ENCODE data around the gene APMAP.

Gene APMAP

GRCh38 chr20:24957326-24958016 is 35.1 kb downstream of the APMAP start:
- H3K79me2 ChIP-seq (ENCODE audit: low read length) = no peaks in the 10 kb centered on the region
- no peak overlapping the region for H3K9ac ChIP-seq (ENCODE audit: low read length)
- H2AFZ ChIP-seq (ENCODE audit: low read depth, low read length) = no peak overlapping the region
- H3K4me3 ChIP-seq (ENCODE audit: low read length) = no peak overlapping the region
- H3K4me2 ChIP-seq (ENCODE audit: low read length) = no peak overlapping the region
- H3K27me3 ChIP-seq (ENCODE audit: low read depth, low read length) = no peaks in the 10 kb centered on the region
- H4K20me1 ChIP-seq (ENCODE audit: insufficient read depth, low read length) = no peaks in the 10 kb centered on the region
- no peaks in the 10 kb centered on the region for H3K9me3 ChIP-seq (ENCODE audit: insufficient read depth, low read length)
- H3K27ac ChIP-seq (ENCODE audit: low read length) = no peak overlapping the region
- H3K4me1 ChIP-seq (ENCODE audit: low read length) = peaks cover 16% of the 10 kb centered on the region
- peaks cover 6% of the 10 kb centered on the region for H3K36me3 ChIP-seq (replicated peaks; ENCODE audit: low read depth, low read length)
- TF ChIP-seq, protein P1, sequence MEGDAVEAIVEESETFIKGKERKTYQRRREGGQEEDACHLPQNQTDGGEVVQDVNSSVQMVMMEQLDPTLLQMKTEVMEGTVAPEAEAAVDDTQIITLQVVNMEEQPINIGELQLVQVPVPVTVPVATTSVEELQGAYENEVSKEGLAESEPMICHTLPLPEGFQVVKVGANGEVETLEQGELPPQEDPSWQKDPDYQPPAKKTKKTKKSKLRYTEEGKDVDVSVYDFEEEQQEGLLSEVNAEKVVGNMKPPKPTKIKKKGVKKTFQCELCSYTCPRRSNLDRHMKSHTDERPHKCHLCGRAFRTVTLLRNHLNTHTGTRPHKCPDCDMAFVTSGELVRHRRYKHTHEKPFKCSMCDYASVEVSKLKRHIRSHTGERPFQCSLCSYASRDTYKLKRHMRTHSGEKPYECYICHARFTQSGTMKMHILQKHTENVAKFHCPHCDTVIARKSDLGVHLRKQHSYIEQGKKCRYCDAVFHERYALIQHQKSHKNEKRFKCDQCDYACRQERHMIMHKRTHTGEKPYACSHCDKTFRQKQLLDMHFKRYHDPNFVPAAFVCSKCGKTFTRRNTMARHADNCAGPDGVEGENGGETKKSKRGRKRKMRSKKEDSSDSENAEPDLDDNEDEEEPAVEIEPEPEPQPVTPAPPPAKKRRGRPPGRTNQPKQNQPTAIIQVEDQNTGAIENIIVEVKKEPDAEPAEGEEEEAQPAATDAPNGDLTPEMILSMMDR (IDR thresholded peaks at IDR 0.05; ENCODE audit: low read depth, low read length) = no peak
- no peak for TF ChIP-seq EZH2phosphoT487 (IDR thresholded peaks at IDR 0.05; ENCODE audit: low read depth)

DNA sequence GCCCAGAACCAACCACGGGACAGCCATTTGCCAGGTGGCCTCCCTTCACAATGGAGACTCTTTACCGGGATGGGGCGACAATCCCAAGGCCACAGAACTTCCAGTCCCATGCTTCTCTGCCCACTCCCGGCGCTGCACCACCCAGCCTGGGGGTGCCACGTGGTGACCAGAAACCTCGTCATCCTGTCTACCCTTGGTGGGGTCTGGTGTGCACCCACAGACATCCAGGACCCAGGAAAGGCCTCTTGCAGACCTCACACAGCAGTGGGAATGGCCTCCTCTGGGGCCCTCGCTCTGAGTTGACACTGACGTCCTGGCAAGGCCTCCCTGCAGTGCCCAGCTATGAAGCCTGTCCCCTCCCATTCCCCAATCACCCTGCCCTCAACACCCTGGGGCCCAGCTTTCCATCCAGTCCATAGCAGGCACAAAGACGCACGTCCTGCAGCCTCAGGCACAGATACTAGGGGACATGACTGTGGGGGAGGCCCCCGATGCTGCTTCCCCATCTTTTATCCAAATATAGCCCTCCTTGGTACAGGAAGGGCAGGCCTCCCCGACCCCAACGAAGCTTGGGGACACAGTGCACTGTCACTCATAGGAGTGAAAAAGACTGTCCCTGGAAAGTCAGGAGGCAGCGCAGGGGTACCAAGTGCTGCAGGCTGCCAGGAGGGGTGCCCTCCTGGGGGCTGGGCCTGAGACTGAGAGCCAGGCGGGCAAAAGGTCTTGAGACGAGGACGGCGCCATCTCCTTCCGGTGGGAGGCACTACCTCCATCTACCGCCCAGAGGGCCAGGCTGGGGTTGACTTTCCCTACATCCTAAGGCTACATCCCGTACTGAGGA is 36.3 kb downstream of the APMAP start:
- TF ChIP-seq, protein P1 (IDR thresholded peaks at IDR 0.05; ENCODE audit: low read depth, low read length) = no peak
- TF ChIP-seq EZH2phosphoT487 (IDR thresholded peaks at IDR 0.05; ENCODE audit: low read depth) = no peak
- Histone ChIP-seq H4K20me1 (ENCODE audit: insufficient read depth, low read length) (no peaks in the 10 kb centered on the region), H3K27ac (ENCODE audit: low read length) (no peak overlapping the region), H3K79me2 (ENCODE audit: low read length) (no peaks in the 10 kb centered on the region), H3K27me3 (ENCODE audit: low read depth, low read length) (no peaks in the 10 kb centered on the region), H3K4me1 (ENCODE audit: low read length) (peaks cover 16% of the 10 kb centered on the region), H3K9me3 (ENCODE audit: insufficient read depth, low read length) (no peaks in the 10 kb centered on the region), H3K4me3 (ENCODE audit: low read length) (no peak overlapping the region), H3K4me2 (ENCODE audit: low read length) (no peak overlapping the region), H2AFZ (ENCODE audit: low read depth, low read length) (no peak overlapping the region), H3K36me3 (replicated peaks; ENCODE audit: low read depth, low read length) (peaks cover 6% of the 10 kb centered on the region), H3K9ac (ENCODE audit: low read length) (no peak overlapping the region)

- H3K4me2 ChIP-seq (ENCODE audit: low read length) = peak overlapping the region; percentile 23
- H3K9me3 ChIP-seq (ENCODE audit: insufficient read depth, low read length) = no peaks in the 10 kb centered on the region
- H3K9ac ChIP-seq (ENCODE audit: low read length) = no peak overlapping the region
- no peaks in the 10 kb centered on the region for H3K27me3 ChIP-seq (ENCODE audit: low read depth, low read length)
- H3K36me3 ChIP-seq (replicated peaks; ENCODE audit: low read depth, low read length) = peaks cover 3% of the 10 kb centered on the region
- H2AFZ ChIP-seq (ENCODE audit: low read depth, low read length) = no peak overlapping the region
- TF ChIP-seq, protein P1 (IDR thresholded peaks at IDR 0.05; ENCODE audit: low read depth, low read length) = no peak
- TF ChIP-seq EZH2phosphoT487 (IDR thresholded peaks at IDR 0.05; ENCODE audit: low read depth) = no peak
- H3K79me2 ChIP-seq (ENCODE audit: low read length) = no peaks in the 10 kb centered on the region
- H4K20me1 ChIP-seq (ENCODE audit: insufficient read depth, low read length) = no peaks in the 10 kb centered on the region
- peaks cover 16% of the 10 kb centered on the region for H3K4me1 ChIP-seq (ENCODE audit: low read length)
- no peak overlapping the region for H3K4me3 ChIP-seq (ENCODE audit: low read length)
- peak overlapping the region; percentile 0; the same call in 1 of the 2 replicates for H3K27ac ChIP-seq (ENCODE audit: low read length)
Observed at GRCh38 chr20:24955045-24955444, 37.5 kb downstream of the APMAP start.

DNA sequence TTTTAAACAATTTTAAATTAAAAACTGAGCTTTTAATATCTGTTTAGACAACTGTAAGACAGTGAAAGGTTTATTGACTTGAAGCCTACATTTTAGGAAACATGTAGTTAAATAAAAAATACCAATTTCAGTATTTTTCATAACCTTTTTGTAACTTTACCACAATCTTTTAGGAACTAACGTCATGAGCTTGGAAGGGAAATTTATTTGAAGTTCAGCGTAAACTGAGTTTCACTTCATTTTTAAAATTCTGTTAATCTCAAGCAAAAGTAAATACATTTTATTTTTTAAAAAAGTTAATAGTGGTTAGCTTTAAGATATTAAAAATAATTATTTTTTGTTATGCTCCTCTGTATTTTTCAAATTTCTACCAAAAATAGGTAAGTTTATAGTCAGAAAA is 38.0 kb downstream of the APMAP start:
- H3K4me1 ChIP-seq (ENCODE audit: low read length) = peaks cover 16% of the 10 kb centered on the region
- H3K4me3 ChIP-seq (ENCODE audit: low read length) = no peak overlapping the region
- H3K36me3 ChIP-seq (replicated peaks; ENCODE audit: low read depth, low read length) = peaks cover 3% of the 10 kb centered on the region
- H3K27me3 ChIP-seq (ENCODE audit: low read depth, low read length) = no peaks in the 10 kb centered on the region
- H3K9me3 ChIP-seq (ENCODE audit: insufficient read depth, low read length) = no peaks in the 10 kb centered on the region
- no peak overlapping the region for H3K9ac ChIP-seq (ENCODE audit: low read length)
- no peak overlapping the region for H2AFZ ChIP-seq (ENCODE audit: low read depth, low read length)
- peak overlapping the region; percentile 0; the same call in 1 of the 2 replicates for H3K27ac ChIP-seq (ENCODE audit: low read length)
- TF ChIP-seq, protein P1 (IDR thresholded peaks at IDR 0.05; ENCODE audit: low read depth, low read length) = no peak
- TF ChIP-seq EZH2phosphoT487 (IDR thresholded peaks at IDR 0.05; ENCODE audit: low read depth) = no peak
- H3K4me2 ChIP-seq (ENCODE audit: low read length) = peak overlapping the region; percentile 23
- no peaks in the 10 kb centered on the region for H4K20me1 ChIP-seq (ENCODE audit: insufficient read depth, low read length)
- no peaks in the 10 kb centered on the region for H3K79me2 ChIP-seq (ENCODE audit: low read length)

Data from OCI-LY3 (cell line).